Right cardiac atrium (tissue), 5 donors: ENCODE results near the gene RAD51AP2. TPM values are rescaled to one million over a fixed set of nuclear protein-coding genes. Genes with fewer than 3 reads are reported as not detected.

Experiments
- ATAC-seq, 2 donors: fragments of 200-7000 bp; cut with Tn5 transposase; one replicate each; pipeline versions ENCODE4 v1.8.0 to v1.9.1; 2020; ENCODE audit warnings: moderate library complexity in 2 of 2, mild to moderate bottlenecking in 1 of 2
- DNase-seq, 3 donors: peaks; one replicate each; pipeline ENCODE4 v3.0.0-alpha.2; 2020
- H3K27ac ChIP-seq: one replicate; pipeline ENCODE4 v1.5.1; 2013; ENCODE audit warnings: mild to moderate bottlenecking, low read length, control low read depth, moderate library complexity
- H3K27me3 ChIP-seq: one replicate; pipeline ENCODE4 v1.6.1; 2013; ENCODE audit not compliant: control insufficient read depth, insufficient read depth
- H3K4me1 ChIP-seq: one replicate; pipeline ENCODE4 v1.6.1; 2013; ENCODE audit warnings: low read length; ENCODE audit not compliant: control insufficient read depth, insufficient read depth
- H3K4me3 ChIP-seq: one replicate; pipeline ENCODE4 v1.5.1; 2013; ENCODE audit warnings: low read length, control low read depth
- H3K9me3 ChIP-seq: one replicate; pipeline ENCODE4 v1.6.1; 2013; ENCODE audit warnings: low read length; ENCODE audit not compliant: control insufficient read depth
- WGBS: extraction: QIAGEN DNeasy Blood & Tissue Kit; methylation state at CpG from one replicate; pipeline ENCODE4 v1.1.7; 2013; 5-methylcytosine and 5-hydroxymethylcytosine counted together
- intact Hi-C, 4 donors: fragments of 100-400 bp; cut with DNase I; formaldehyde crosslinking; loops; one replicate each; pipeline versions ENCODE4 v1.11.0 to v1.14.0; 2022 to 2023
- polyA plus RNA-seq: library from polyadenylated mRNA; stranded (reverse); fragments of 200-250 nt; gene quantifications from one replicate; pipeline ENCODE4 v1.2.3, GENCODE V29; 2013
- total RNA-seq, 4 donors: library from RNA; stranded (reverse); fragmentation: NEBNext Ultra II Directional; extraction: Animal tissue kit (Norgen Biotek cat#: 25700); gene quantifications; one replicate each; pipeline ENCODE4 v1.2.1, GENCODE V29; 2021
- donor health status: healthy with polysubstance abuse.
- donor health status: DM: no; HTN: yes; CAD: no.
- donor health status: DM: no; HTN: no; CAD: no.
- donor health status: DM: no; HTN: yes; CAD: no; lungs with severe emphysema.
- donor health status: DM: yes; HTN: yes; CAD: no.

The RAD51AP2 gene
- total and polyA plus RNA-seq, 5 donors = 0.14 to 0.51 (median 0.26) TPM

GRCh38 chr2:17544256-17544655 lies 26.0 kb upstream of the RAD51AP2 start:
- no peak overlapping the region for H3K4me3 ChIP-seq
- no peak for ATAC-seq
- H3K27me3 ChIP-seq = no peaks in the 10 kb centered on the region
- no peak for DNase-seq
- WGBS = 81% methylated on average over 3 of the region's 3 CpGs
- intact Hi-C loops = loop anchor here in 1 of 4 donors (10.0 kb wide), 1 partner anchor 101 kb away; no protein-coding TSS in a partner anchor
- H3K27ac ChIP-seq = no peak overlapping the region
- no peaks in the 10 kb centered on the region for H3K9me3 ChIP-seq
- no peaks in the 10 kb centered on the region for H3K4me1 ChIP-seq

GRCh38 chr2:17543848-17544247 lies 25.6 kb upstream of the RAD51AP2 start:
- H3K27ac ChIP-seq = no peak overlapping the region
- no peaks in the 10 kb centered on the region for H3K27me3 ChIP-seq
- intact Hi-C loops = loop anchor here in 1 of 4 donors (10.0 kb wide), 1 partner anchor 101 kb away; no protein-coding TSS in a partner anchor
- no peak overlapping the region for H3K4me3 ChIP-seq
- no peaks in the 10 kb centered on the region for H3K9me3 ChIP-seq
- ATAC-seq (no peak), DNase-seq (no peak)
- no peaks in the 10 kb centered on the region for H3K4me1 ChIP-seq

DNA sequence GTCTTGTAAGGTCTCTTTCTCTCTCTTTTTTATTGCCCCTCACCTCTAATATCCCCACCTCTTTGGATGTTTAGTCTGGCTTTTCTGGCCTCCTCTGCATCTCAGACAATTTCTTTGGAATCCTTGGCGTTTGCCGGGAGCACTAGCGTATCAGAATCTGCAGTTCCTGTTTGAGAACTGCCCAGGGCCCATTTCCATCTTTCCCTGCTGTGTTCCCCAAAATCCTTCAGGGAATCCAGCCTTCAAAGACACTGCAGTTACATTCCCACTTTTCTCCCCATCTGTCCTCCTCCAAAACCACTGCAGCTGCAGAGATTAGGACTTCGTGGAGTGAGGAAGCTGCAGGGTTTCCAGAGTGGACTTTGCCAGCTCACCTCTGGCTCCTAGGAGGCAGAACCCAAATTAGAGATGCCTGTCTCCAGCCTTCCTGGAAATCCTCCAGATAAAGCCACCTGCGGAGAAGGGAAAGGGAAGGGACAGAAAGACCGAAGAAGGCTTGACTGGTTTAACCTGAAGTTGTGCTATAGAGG lies 25.0 kb upstream of the RAD51AP2 start:
- Histone ChIP-seq H3K9me3 (no peaks in the 10 kb centered on the region), H3K4me1 (no peaks in the 10 kb centered on the region), H3K27me3 (no peaks in the 10 kb centered on the region), H3K4me3 (no peak overlapping the region), H3K27ac (no peak overlapping the region)
- intact Hi-C loops = loop anchor here in 1 of 4 donors (10.0 kb wide), 1 partner anchor 102 kb away; no protein-coding TSS in a partner anchor
- DNase-seq (no peak), ATAC-seq (no peak)
- 39% methylated on average over 6 of the region's 6 CpGs for WGBS

DNA sequence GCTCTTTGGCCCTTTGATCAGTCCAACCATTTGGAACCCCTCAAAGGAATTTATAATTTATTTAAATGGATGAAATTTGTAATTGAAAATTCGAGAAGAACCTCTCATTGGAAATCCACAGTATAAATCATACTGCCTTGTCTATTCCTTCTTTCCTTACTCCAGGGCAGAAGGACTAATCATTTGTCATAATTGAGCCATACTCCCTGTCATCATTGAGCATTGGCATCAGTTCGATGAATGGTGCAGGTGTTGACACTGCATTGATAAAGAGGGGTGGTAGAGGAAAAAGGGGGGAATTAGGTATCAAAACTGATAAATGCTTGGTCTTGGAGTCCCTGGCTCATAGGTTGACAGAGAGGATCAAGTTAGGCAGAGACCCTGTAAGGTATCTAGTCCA lies 24.2 kb upstream of the RAD51AP2 start:
- WGBS = 69% methylated on average over 2 of the region's 2 CpGs
- DNase-seq (no peak), ATAC-seq (no peak)
- Histone ChIP-seq H3K9me3 (no peaks in the 10 kb centered on the region), H3K4me1 (no peaks in the 10 kb centered on the region), H3K4me3 (no peak overlapping the region), H3K27me3 (no peaks in the 10 kb centered on the region), H3K27ac (no peak overlapping the region)
- intact Hi-C loops = loop anchor here in 1 of 4 donors (10.0 kb wide), 1 partner anchor 102 kb away; no protein-coding TSS in a partner anchor

- DNase-seq (no peak), ATAC-seq (no peak)
- no peaks in the 10 kb centered on the region for H3K27me3 ChIP-seq
- H3K27ac ChIP-seq = no peak overlapping the region
- H3K4me3 ChIP-seq = peak overlapping the region; percentile 25
- intact Hi-C loops = loop anchor here in 1 of 4 donors (10.0 kb wide), 1 partner anchor 103 kb away; no protein-coding TSS in a partner anchor
- 5% methylated on average over 12 of the region's 12 CpGs for WGBS
- no peaks in the 10 kb centered on the region for H3K4me1 ChIP-seq
- H3K9me3 ChIP-seq = no peaks in the 10 kb centered on the region
Observed at GRCh38 chr2:17541531-17541950, 23.3 kb upstream of the RAD51AP2 start.

DNA sequence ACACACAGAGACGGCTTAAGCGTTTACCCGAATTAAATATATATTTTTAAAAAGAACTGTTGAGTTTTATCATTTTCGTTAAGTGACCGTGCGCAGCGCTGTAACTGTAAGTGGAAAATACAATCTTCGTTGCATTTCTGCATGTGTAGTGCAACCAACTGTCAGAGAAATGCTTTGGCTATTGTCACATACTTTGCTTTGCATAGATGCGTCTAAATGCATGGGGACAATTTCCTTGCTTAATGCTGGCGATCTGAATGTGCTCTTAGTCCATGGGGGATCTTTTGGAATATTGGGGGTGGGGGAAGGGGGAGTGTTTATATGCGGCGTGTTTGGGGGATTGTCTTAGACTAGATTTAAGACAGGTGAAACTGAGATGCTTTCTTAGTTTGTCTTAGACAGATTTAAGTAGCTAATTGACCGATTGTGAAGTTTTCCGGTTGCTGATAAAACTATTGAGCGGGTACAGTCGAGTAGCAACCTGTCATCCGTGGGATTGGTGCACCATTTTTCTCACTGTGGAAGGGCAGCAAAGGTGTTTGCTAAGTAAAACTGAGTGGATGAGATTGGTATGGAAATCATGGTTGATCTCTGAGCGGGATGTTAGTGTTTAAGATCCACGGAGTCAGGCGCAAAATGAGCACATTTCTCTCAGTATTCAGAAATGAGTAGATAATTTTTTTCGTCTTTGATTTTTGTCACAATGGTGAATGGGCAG lies 22.7 kb upstream of the RAD51AP2 start:
- ATAC-seq (no peak), DNase-seq (no peak)
- Histone ChIP-seq H3K4me3 (peak overlapping the region; percentile 25), H3K4me1 (no peaks in the 10 kb centered on the region), H3K9me3 (no peaks in the 10 kb centered on the region), H3K27ac (peak overlapping the region; percentile 55), H3K27me3 (no peaks in the 10 kb centered on the region)
- WGBS = 2% methylated on average over 21 of the region's 21 CpGs
- intact Hi-C loops = loop anchor here in 1 of 4 donors (10.0 kb wide), 1 partner anchor 104 kb away; no protein-coding TSS in a partner anchor

DNA sequence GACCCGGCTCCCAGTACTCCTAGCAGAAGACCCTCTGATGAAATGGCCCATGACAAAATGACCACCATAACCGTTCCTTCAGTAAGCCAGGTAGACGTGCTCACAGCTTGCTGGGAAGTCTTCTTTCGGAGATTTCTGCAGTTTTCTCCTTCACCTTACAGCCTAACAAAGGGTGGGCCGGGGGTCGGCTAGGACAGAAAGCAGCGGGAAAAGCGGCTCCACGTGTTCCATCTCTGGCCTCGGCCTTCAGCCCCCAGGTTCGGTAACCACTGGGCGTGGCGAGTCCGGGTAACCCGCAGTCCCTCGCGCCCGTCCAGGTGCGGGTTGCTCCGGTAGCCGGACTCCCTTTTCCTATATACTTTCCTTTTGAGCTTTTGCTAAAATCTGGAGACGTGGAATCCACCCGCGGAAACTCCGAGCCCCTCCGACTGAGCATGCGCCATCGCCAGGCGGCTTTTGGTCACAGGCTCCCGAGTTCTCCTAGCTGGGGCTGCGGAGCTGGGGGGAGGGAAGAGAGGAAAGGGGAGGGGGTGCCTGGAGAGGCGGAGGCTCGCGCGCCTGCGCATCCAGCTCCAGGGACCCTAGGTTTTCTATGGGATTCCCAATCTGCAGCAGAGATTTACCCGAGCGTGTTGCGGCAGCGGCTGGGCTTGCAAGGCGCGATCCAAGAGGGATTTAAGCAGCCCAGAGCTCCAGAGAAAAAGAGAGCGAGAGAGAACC lies 22.0 kb upstream of the RAD51AP2 start, which contains the start of gene VSNL1:
VSNL1 (plus strand) TSS at position 604 of the 720 bp plus-strand sequence. CDS start 51,379 bp downstream, outside the sequence.
- Histone ChIP-seq H3K27me3 (no peaks in the 10 kb centered on the region), H3K4me1 (no peaks in the 10 kb centered on the region), H3K27ac (peak within 1 kb of the TSS; percentile 77), H3K4me3 (peak within 1 kb of the TSS; percentile 25), H3K9me3 (no peaks in the 10 kb centered on the region)
- DNase-seq (peak; percentile 73 to 91 (median 88)), ATAC-seq (peak; percentile 84 to 89)
- under 1% methylated on average over 43 of the region's 43 CpGs for WGBS
- intact Hi-C loops = loop anchor here in 1 of 4 donors (10.0 kb wide), 1 partner anchor 105 kb away; no protein-coding TSS in a partner anchor

- Histone ChIP-seq H3K9me3 (no peaks in the 10 kb centered on the region), H3K27me3 (no peaks in the 10 kb centered on the region), H3K4me1 (no peaks in the 10 kb centered on the region), H3K27ac (peak overlapping the region; percentile 77), H3K4me3 (peak overlapping the region; percentile 25)
- ATAC-seq (peak; percentile 53 to 60), DNase-seq (peak; percentile 24 to 45 (median 40))
- 2% methylated on average over 13 of the region's 13 CpGs for WGBS
- intact Hi-C loops = loop anchor here in 3 of 4 donors (5.0 to 10.0 kb wide), 3 partner anchors 105 to 115 kb away; no protein-coding TSS in a partner anchor
Observed at GRCh38 chr2:17539611-17540092, 21.4 kb upstream of the RAD51AP2 start.

- peak overlapping the region; percentile 70 for H3K27ac ChIP-seq
- H3K27me3 ChIP-seq = no peaks in the 10 kb centered on the region
- intact Hi-C loops = loop anchor here in 2 of 4 donors (5.0 to 10.0 kb wide), 2 partner anchors 113 to 116 kb away; no protein-coding TSS in a partner anchor
Observed at GRCh38 chr2:17538844-17539554, 20.8 kb upstream of the RAD51AP2 start.

More at GRCh38 chr2:17538844-17539554, 20.8 kb upstream of the RAD51AP2 start:
- H3K4me3 ChIP-seq = peak overlapping the region; percentile 47
- peak; percentile 90 to 91 for ATAC-seq
- H3K4me1 ChIP-seq = no peaks in the 10 kb centered on the region
- DNase-seq = peak; percentile 65 to 88 (median 80)
- WGBS = under 1% methylated on average over 52 of the region's 52 CpGs
- no peaks in the 10 kb centered on the region for H3K9me3 ChIP-seq
